Stromal cell of bone marrow (primary cell): ENCODE measurements around the gene TCEANC2.

Source experiments
- DNase-seq: peaks from one replicate; pipeline ENCODE4 v3.0.0-alpha.2; 2012; ENCODE audit warnings: low read depth

TCEANC2 gene

GRCh38 chr1:54136269-54136896, 83.0 kb downstream of the TCEANC2 start:
- DNase-seq: no peak

- DNase-seq: no peak
Measured at GRCh38 chr1:54136963-54137533, 83.6 kb downstream of the TCEANC2 start.

- DNase-seq: no peak
Measured at GRCh38 chr1:54137534-54138061, 84.2 kb downstream of the TCEANC2 start.

GRCh38 chr1:54138994-54139393, 85.6 kb downstream of the TCEANC2 start:
- no peak for DNase-seq

- no peak for DNase-seq
Measured at GRCh38 chr1:54139711-54140110, 86.3 kb downstream of the TCEANC2 start.

GRCh38 chr1:54142146-54142900, 88.9 kb downstream of the TCEANC2 start:
- DNase-seq: no peak

- no peak for DNase-seq
Measured at GRCh38 chr1:54144366-54144765, 91.0 kb downstream of the TCEANC2 start.

- DNase-seq: no peak
Measured at GRCh38 chr1:54149734-54150133, 96.3 kb downstream of the TCEANC2 start.

- DNase-seq: no peak
Measured at GRCh38 chr1:54151013-54151412, 97.6 kb downstream of the TCEANC2 start.

GRCh38 chr1:54152696-54153095, 99.3 kb downstream of the TCEANC2 start, which contains the start of gene CDCP2:
CDCP2 (minus strand) TSS chr1:54153000; CDS start chr1:54152922, 78 bp downstream.
- DNase-seq: no peak

- peak; percentile 75 for DNase-seq
Measured at GRCh38 chr1:54153535-54154439, 100.4 kb downstream of the TCEANC2 start.
